GM18507 (cell line): ENCODE data around the gene EGFR.
A peak's percentile ranks its signal among the peaks of the same experiment; 100 is the strongest.

ENCODE experiments used
- DNase-seq: peaks from one replicate; pipeline ENCODE4 v3.0.0; 2011; ENCODE audit warnings: low read depth; ENCODE audit not compliant: insufficient read length; ENCODE audit errors: extremely low spot score
- FAIRE-seq: peaks from 2 replicates; lab custom pipeline; 2011; peaks lifted over from hg19 to GRCh38; lab: Jason Lieb, UNC

Gene EGFR

GRCh38 chr7:55056577-55057480 lies 38.0 kb downstream of the EGFR start:
- DNase-seq (no peak), FAIRE-seq (no peak)

- FAIRE-seq = no peak
- DNase-seq = no peak
Observed at GRCh38 chr7:55058314-55058713, 39.5 kb downstream of the EGFR start.

GRCh38 chr7:55059021-55059420 lies 40.2 kb downstream of the EGFR start:
- FAIRE-seq (no peak), DNase-seq (no peak)

- DNase-seq (no peak), FAIRE-seq (no peak)
Observed at GRCh38 chr7:55060085-55060484, 41.3 kb downstream of the EGFR start.

- FAIRE-seq (no peak), DNase-seq (no peak)
Observed at GRCh38 chr7:55060636-55061022, 41.8 kb downstream of the EGFR start.

GRCh38 chr7:55061726-55062499 lies 43.1 kb downstream of the EGFR start:
- no peak for DNase-seq
- FAIRE-seq = no peak

- FAIRE-seq = no peak
- no peak for DNase-seq
Observed at GRCh38 chr7:55063061-55063460, 44.2 kb downstream of the EGFR start.

GRCh38 chr7:55063633-55064032 lies 44.8 kb downstream of the EGFR start:
- DNase-seq = no peak
- no peak for FAIRE-seq

GRCh38 chr7:55065079-55065478 lies 46.3 kb downstream of the EGFR start:
- DNase-seq (no peak), FAIRE-seq (peak; percentile 21)

GRCh38 chr7:55065511-55066229 lies 46.9 kb downstream of the EGFR start:
- FAIRE-seq (no peak), DNase-seq (no peak)

- FAIRE-seq = no peak
- DNase-seq = no peak
Observed at GRCh38 chr7:55066524-55066923, 47.7 kb downstream of the EGFR start.

- no peak for FAIRE-seq
- no peak for DNase-seq
Observed at GRCh38 chr7:55066938-55067337, 48.1 kb downstream of the EGFR start.

GRCh38 chr7:55067748-55068147 lies 48.9 kb downstream of the EGFR start:
- DNase-seq = no peak
- no peak for FAIRE-seq

- FAIRE-seq = no peak
- no peak for DNase-seq
Observed at GRCh38 chr7:55069271-55069792, 50.5 kb downstream of the EGFR start.

GRCh38 chr7:55070271-55070743 lies 51.5 kb downstream of the EGFR start:
- FAIRE-seq (no peak), DNase-seq (no peak)

GRCh38 chr7:55070854-55071253 lies 52.0 kb downstream of the EGFR start:
- no peak for DNase-seq
- no peak for FAIRE-seq

- DNase-seq = no peak
- no peak for FAIRE-seq
Observed at GRCh38 chr7:55071411-55072175, 52.8 kb downstream of the EGFR start.

GRCh38 chr7:55072251-55072650 lies 53.4 kb downstream of the EGFR start:
- DNase-seq (no peak), FAIRE-seq (no peak)

- peak; percentile 44 for DNase-seq
- FAIRE-seq = peak; percentile 86
Observed at GRCh38 chr7:55073051-55073511, 54.3 kb downstream of the EGFR start.
